ENCODE data around the gene HK1.

The HK1 gene

DNA sequence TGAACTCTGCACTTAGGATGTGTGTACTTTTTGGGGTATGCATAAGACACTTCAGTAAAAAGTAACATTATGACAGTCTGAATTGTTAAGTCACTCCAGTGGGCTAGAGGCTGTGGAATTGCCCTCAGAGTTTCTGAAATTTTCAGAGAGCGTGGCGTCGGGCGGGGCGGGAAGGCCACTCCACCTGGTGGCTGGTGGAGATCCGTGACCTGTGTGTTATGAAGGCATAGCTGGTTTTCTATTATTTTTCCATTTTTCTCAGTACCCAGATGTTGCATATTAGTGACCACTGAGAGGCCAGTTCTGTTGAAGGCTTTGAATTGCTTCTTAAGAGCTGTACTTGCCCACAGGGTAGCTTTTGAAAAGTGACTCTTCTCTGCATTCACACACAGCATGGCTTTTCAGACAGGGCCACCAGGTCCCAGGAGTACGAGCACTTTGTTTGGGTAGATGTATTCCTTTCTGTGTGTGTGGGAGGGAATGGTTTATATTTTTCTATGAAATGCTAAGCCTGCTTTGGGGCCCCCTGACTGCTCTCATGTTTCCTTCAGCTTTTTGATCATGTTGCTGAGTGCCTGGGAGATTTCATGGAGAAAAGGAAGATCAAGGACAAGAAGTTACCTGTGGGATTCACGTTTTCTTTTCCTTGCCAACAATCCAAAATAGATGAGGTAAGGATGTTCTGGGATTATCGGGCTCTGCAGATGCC lies 86.1 kb downstream of the HK1 start:
- no peaks in the 10 kb centered on the region for H3K27me3 Mint-ChIP-seq
- no peak overlapping the region for H3K4me3 Mint-ChIP-seq
- no peak for DNase-seq
- H3K27ac Mint-ChIP-seq, result no peak overlapping the region
- no peak for ATAC-seq (replicated peaks)
- peaks cover 0 to 6% of the 10 kb centered on the region in 2 donors for H3K4me1 Mint-ChIP-seq
- H3K9me3 Mint-ChIP-seq, result no peaks in the 10 kb centered on the region
- peaks cover 29 to 42% of the 10 kb centered on the region in 2 donors for H3K36me3 Mint-ChIP-seq

DNA sequence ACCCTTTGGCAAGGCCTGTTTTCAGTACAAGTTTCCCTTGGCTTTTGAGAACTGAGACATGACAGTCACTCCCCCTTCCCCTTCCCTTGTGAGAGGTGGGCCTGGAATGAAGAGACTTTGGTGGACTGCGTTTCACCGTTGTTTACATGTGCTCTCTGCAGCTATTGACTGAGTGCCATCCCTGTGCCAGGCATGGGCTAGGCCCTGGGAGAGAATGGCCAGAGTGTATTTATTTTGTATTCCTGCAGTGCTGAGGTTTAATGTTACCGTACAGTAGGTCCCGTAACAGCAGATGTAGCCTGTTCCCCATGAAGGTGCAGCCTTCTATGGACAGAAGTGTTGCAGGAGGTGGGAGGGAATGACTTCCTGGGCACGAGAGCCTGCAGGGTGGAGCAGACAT lies 88.4 kb downstream of the HK1 start:
- peaks cover 44 to 51% of the 10 kb centered on the region in 2 donors for H3K36me3 Mint-ChIP-seq
- no peaks in the 10 kb centered on the region for H3K4me1 Mint-ChIP-seq
- ATAC-seq (replicated peaks), result no peak
- no peak for DNase-seq
- H3K27ac Mint-ChIP-seq, result no peak overlapping the region
- H3K4me3 Mint-ChIP-seq, result no peak overlapping the region
- no peaks in the 10 kb centered on the region for H3K9me3 Mint-ChIP-seq
- no peaks in the 10 kb centered on the region for H3K27me3 Mint-ChIP-seq

DNA sequence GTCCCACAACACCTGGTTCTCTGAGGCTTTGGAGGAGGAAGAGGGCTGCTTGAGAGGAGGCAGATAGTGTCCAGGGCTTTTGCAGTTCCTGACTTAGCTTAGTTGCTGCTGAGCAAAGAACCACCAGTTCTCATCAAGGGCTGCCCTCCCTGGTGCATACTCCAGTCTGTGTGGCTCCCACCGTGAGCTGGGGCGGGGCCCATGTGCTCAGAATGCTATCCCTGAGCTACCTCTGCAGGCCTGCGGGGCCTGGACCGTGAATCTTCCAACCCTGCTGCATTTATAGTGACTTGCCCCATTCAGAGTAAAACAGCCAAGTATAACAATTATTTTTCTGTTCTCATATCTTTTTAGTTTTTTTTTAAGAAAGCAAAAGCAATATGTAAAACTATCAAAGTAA lies 89.2 kb downstream of the HK1 start:
- no peaks in the 10 kb centered on the region for H3K9me3 Mint-ChIP-seq
- no peak for ATAC-seq (replicated peaks)

DNA sequence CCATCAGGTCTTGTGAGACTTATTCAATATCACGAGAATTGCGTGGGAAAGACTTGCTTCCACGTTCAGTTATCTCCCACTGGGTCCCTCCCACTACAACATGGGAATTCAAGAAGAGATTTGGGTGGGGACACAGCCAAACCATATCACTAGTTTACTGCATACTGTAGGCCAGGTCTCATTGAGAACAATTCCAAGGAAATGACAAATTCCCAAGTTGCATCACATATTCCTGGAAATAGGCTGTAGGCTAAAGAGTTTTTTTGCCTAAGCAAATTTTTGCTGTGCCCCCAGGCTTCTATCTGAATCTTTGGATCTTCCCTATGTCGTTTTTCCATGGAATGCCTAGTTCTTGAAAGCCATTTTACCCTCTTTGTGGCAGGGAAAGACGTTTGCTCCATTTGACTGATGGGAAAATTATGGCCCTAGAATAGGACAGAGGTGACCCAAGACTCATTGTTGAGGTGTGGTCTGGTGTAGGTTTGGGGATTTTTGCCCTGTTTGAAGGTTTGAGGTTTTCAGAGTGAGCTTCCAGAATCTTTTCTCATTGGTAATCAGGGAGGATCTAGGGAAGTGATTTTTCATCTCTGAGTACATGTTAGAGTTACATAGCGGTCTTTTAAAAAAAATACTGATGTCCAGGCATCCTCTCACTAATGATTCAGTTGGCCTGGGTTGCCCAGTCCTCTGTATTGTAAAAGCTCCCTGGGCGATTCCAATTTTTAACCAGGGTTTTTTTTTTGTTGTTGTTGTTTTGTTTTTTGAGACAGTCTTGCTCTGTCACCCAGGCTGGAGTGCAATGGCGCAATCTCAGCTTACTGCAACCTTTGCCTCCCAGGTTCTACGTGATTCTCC lies 94.1 kb downstream of the HK1 start:
- no peak overlapping the region for H3K4me3 Mint-ChIP-seq
- H3K36me3 Mint-ChIP-seq, result peaks cover 46 to 65% of the 10 kb centered on the region in 2 donors
- H3K27ac Mint-ChIP-seq, result no peak overlapping the region
- no peaks in the 10 kb centered on the region for H3K27me3 Mint-ChIP-seq
- H3K9me3 Mint-ChIP-seq, result no peaks in the 10 kb centered on the region
- DNase-seq, result no peak
- H3K4me1 Mint-ChIP-seq, result no peaks in the 10 kb centered on the region
- ATAC-seq (replicated peaks), result no peak

More for the DNA sequence above, 89.2 kb downstream of the HK1 start:
- H3K36me3 Mint-ChIP-seq, result peaks cover 50 to 57% of the 10 kb centered on the region in 2 donors
- H3K27ac Mint-ChIP-seq, result no peak overlapping the region
- DNase-seq, result no peak
- H3K4me3 Mint-ChIP-seq, result no peak overlapping the region
- no peaks in the 10 kb centered on the region for H3K4me1 Mint-ChIP-seq
- no peaks in the 10 kb centered on the region for H3K27me3 Mint-ChIP-seq

DNA sequence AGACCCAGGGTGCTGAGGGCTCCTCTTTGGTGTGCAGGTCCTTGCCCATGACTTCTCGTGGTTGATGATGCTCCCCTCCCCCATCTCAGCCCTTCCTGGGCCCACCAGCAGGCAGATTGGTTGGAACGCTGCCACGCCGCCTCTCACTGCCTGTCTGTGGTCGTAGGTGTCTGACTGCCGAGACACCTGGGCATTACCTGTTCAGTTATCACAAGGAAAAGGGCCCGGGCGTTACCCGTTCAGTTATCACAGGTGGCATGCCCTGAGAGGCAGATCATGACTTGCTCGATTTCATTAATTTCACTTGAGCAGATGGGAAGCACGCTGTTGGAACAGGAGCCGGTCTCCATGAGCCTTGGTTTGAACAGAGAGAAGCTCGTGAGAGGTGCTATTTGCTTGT lies 95.9 kb downstream of the HK1 start:
- Mint-ChIP-seq H3K27me3 (no peaks in the 10 kb centered on the region), H3K27ac (no peak overlapping the region), H3K9me3 (no peaks in the 10 kb centered on the region), H3K36me3 (peaks cover 38 to 72% of the 10 kb centered on the region in 2 donors), H3K4me3 (no peak overlapping the region), H3K4me1 (peaks cover 5 to 13% of the 10 kb centered on the region in 2 donors)
- ATAC-seq (replicated peaks) (no peak), DNase-seq (no peak)

DNA sequence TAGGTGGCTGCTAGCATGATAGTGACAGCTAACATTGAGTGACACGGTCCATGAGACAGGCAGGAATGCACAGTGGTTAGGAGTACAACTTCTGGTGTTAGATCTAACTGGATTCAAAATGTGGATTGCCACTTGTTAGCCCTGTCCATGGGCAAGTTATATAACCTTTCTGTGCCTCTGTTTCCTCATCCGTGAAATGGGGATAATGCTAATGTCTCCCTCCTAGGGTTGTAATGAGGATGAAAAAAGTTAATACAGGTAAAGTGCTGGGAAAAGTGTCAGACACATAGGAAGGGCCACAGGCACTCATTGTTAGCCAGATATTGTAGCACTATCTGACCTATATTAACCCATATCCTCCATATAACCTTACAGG lies 96.6 kb downstream of the HK1 start:
- Mint-ChIP-seq H3K36me3 (peaks cover 35 to 69% of the 10 kb centered on the region in 2 donors), H3K4me1 (peaks cover 5 to 13% of the 10 kb centered on the region in 2 donors), H3K4me3 (no peak overlapping the region), H3K9me3 (no peaks in the 10 kb centered on the region), H3K27ac (no peak overlapping the region), H3K27me3 (no peaks in the 10 kb centered on the region)
- DNase-seq (no peak), ATAC-seq (replicated peaks) (no peak)

DNA sequence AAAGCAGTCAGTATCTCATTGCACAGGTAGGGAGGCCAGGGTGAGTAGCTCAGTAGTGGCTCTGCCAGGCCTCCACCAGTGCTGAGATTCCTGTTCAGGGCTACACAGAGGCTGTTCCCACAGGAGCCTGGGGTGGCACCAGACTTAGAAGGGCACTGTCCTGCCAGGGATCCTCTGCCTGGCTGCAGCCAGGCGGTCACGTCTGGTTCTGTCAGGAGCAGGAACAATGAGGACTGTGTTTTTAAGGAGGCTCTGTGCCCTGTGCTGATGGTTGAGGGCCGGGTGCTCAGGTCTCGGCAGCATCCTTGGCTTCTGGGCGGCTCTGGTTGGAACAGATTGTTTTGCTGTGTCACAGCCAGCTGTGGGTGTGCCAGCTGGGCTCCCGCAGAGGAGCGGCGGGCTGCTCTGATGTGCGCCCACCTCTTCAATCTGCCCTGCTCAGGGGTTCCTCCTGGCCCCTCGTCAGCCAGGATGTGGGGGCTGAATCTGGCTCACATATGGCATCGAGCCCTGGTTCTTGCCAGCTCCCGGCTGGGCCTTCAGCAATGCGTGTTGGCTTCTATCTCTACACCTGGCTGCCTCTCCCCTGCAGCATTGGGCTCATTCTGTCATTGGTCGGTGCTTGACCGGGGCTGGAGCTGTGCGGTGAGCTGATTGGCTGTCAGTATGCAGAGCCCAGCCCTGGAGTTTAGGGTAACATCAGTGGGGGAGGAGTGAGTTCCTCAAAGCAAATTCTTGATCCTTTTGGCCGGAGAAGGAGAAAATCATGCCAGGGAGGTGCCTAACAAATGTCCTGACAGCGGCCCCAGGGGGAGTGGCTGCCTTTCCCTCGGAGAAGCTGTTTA lies 97.2 kb downstream of the HK1 start:
- no peak for ATAC-seq (replicated peaks)
- Mint-ChIP-seq H3K4me1 (peaks cover 5 to 13% of the 10 kb centered on the region in 2 donors), H3K27me3 (no peaks in the 10 kb centered on the region), H3K36me3 (peaks cover 31 to 69% of the 10 kb centered on the region in 2 donors), H3K4me3 (no peak overlapping the region), H3K27ac (no peak overlapping the region), H3K9me3 (no peaks in the 10 kb centered on the region)
- no peak for DNase-seq

DNA sequence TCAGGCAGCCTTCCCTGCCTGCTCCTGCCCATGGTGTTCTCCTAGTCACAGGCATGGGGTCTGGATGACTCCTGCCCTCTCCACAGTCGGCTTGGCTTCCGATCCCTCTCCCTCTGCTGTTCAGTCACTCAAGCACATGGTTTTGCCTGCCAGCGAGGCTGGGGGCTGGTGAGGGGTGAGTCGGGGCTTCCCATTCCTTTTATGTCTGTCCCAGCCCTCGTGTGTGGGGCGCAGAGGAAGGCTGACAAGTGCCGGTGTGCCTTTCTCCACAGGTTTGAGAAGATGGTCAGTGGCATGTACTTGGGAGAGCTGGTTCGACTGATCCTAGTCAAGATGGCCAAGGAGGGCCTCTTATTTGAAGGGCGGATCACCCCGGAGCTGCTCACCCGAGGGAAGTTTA lies 98.4 kb downstream of the HK1 start:
- peaks cover 5 to 13% of the 10 kb centered on the region in 2 donors for H3K4me1 Mint-ChIP-seq
- no peak for ATAC-seq (replicated peaks)
- H3K4me3 Mint-ChIP-seq, result no peak overlapping the region

DNA sequence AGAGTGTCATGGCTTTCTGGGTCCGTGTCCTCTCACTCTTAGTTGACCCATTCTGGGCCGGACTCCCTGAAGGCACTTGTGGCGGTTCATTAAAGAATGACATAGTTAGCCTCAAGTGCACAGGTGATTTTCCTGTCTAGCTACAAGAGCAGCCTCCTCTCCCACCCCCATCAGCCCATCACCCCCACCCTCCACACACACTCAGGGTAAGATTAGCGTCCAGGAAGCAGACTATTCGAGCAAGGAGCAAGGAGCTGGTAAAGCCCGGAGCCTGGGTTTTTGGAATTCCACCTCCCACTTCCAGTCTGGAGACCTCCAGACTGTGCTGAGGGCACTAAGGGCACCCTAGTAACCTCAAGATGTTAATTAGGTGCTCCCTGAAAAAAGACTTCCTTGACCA lies 98.9 kb downstream of the HK1 start:
- H3K4me1 Mint-ChIP-seq, result peaks cover 5 to 13% of the 10 kb centered on the region in 2 donors
- H3K36me3 Mint-ChIP-seq, result peaks cover 26 to 61% of the 10 kb centered on the region in 2 donors
- DNase-seq (no peak), ATAC-seq (replicated peaks) (no peak)
- no peak overlapping the region for H3K27ac Mint-ChIP-seq
- no peaks in the 10 kb centered on the region for H3K9me3 Mint-ChIP-seq
- H3K27me3 Mint-ChIP-seq, result no peaks in the 10 kb centered on the region
- no peak overlapping the region for H3K4me3 Mint-ChIP-seq

More for the DNA sequence above, 98.4 kb downstream of the HK1 start:
- Mint-ChIP-seq H3K27me3 (no peaks in the 10 kb centered on the region), H3K9me3 (no peaks in the 10 kb centered on the region), H3K27ac (no peak overlapping the region), H3K36me3 (peaks cover 26 to 61% of the 10 kb centered on the region in 2 donors)
- no peak for DNase-seq

DNA sequence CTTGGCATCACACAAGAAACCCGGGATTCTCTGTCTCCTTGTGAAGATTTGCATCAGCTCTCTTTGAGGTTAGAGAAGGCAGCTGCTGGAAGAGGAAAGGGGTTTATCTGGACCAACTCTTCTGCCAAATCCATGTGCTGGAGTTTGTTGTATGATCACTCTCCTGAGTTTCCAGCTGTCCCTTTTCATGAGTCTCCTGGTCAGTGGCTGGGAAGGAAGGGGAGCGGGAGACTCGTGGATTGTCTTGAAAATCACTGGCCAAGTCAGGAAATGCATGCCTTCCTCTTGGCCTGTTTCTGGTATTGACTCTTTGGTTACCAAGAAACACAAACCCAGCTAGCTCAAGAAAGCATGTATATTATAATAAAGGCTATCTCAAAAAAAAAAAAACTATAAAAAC lies 99.6 kb downstream of the HK1 start:
- Mint-ChIP-seq H3K27me3 (no peaks in the 10 kb centered on the region), H3K27ac (peak overlapping the region; percentile 53), H3K9me3 (no peaks in the 10 kb centered on the region), H3K4me1 (peaks cover 5 to 13% of the 10 kb centered on the region in 2 donors), H3K36me3 (peaks cover 28 to 65% of the 10 kb centered on the region in 2 donors), H3K4me3 (no peak overlapping the region)
- ATAC-seq (replicated peaks) (no peak), DNase-seq (no peak)

DNA sequence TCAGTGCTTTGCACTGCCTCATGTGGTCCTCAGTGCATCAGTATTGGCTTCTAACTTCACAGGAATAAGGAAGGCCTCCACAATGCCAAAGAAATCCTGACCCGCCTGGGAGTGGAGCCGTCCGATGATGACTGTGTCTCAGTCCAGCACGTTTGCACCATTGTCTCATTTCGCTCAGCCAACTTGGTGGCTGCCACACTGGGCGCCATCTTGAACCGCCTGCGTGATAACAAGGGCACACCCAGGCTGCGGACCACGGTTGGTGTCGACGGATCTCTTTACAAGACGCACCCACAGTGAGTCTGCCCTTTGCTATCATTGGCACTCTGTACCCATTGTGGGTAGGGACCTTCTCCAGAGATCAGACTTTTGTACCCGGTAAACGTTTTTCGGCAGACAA lies 101.5 kb downstream of the HK1 start:
- H3K4me3 Mint-ChIP-seq, result no peak overlapping the region
- ATAC-seq (replicated peaks), result no peak
- H3K27me3 Mint-ChIP-seq, result no peaks in the 10 kb centered on the region
- no peaks in the 10 kb centered on the region for H3K9me3 Mint-ChIP-seq
- peaks cover 30 to 71% of the 10 kb centered on the region in 2 donors for H3K36me3 Mint-ChIP-seq
- no peak overlapping the region for H3K27ac Mint-ChIP-seq
- no peak for DNase-seq
- H3K4me1 Mint-ChIP-seq, result peaks cover 5 to 13% of the 10 kb centered on the region in 2 donors

DNA sequence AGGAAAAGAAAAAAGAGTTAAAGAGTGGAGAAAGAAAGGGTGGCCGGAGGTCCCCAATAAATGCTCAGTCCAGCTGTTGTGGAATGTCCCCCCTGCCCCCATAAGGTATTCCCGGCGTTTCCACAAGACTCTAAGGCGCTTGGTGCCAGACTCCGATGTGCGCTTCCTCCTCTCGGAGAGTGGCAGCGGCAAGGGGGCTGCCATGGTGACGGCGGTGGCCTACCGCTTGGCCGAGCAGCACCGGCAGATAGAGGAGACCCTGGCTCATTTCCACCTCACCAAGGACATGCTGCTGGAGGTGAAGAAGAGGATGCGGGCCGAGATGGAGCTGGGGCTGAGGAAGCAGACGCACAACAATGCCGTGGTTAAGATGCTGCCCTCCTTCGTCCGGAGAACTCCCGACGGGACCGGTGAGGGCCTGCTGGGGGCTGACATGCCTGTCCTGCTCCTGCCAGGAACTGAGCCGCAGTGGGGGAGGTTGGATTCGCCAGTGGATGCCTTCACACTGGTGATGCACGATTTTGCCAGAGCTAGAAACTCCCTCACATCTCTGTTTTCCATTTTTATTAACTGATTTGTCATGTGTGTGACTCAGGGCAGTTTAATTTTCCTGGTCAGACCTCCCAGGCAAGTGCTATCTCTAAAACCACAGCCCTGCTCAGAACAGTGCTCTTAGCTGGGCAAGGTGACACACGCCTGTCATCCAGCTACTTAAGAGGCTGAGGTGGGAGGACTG lies 104.3 kb downstream of the HK1 start:
- no peak overlapping the region for H3K4me3 Mint-ChIP-seq
- H3K9me3 Mint-ChIP-seq, result no peaks in the 10 kb centered on the region
- no peaks in the 10 kb centered on the region for H3K27me3 Mint-ChIP-seq
- DNase-seq (no peak), ATAC-seq (replicated peaks) (no peak)
- no peak overlapping the region for H3K27ac Mint-ChIP-seq
- H3K4me1 Mint-ChIP-seq, result peaks cover 5 to 13% of the 10 kb centered on the region in 2 donors
- peaks cover 43 to 75% of the 10 kb centered on the region in 2 donors for H3K36me3 Mint-ChIP-seq

DNA sequence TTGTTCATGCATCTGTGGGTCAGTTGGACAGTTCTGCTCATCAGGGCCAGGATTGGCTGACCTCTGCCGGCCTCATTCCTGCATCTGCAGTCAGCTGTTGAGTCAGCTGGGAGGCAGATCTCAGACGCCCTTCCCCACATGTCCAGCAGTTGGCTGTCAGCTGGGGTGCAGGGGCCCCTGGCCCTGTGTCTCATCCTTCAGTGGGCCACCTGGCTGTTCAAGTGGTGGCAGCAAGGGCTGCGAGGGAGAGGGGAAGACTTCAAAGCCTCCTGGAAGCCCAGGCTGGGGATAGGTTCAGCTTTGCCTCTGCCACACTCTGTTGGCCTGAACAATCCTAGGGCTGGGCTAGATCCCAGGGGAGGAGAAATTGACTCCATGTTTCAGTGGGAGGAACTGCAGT lies 105.3 kb downstream of the HK1 start:
- Mint-ChIP-seq H3K36me3 (peaks cover 51 to 77% of the 10 kb centered on the region in 2 donors), H3K4me3 (no peak overlapping the region), H3K27me3 (no peaks in the 10 kb centered on the region), H3K4me1 (peaks cover 0 to 3% of the 10 kb centered on the region in 2 donors), H3K9me3 (no peaks in the 10 kb centered on the region), H3K27ac (no peak overlapping the region)
- ATAC-seq (replicated peaks), result no peak
- DNase-seq, result no peak

DNA sequence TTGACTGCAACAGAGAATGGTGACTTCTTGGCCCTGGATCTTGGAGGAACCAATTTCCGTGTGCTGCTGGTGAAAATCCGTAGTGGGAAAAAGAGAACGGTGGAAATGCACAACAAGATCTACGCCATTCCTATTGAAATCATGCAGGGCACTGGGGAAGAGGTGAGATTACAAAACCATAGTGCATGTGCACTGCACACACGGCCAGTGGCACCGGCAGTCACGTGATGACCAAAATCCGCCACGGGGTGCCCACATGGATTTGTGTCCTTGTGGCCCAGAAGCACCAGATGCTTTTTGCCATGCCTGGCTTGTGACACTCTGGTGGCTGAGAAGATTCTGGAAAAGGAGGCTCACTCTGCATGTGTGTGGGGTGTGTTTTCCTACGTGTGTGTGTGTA lies 106.0 kb downstream of the HK1 start:
- no peaks in the 10 kb centered on the region for H3K9me3 Mint-ChIP-seq
- ATAC-seq (replicated peaks) (no peak), DNase-seq (no peak)
- H3K36me3 Mint-ChIP-seq, result peaks cover 54 to 80% of the 10 kb centered on the region in 2 donors
- H3K27me3 Mint-ChIP-seq, result no peaks in the 10 kb centered on the region
- peaks cover 0 to 4% of the 10 kb centered on the region in 2 donors for H3K4me1 Mint-ChIP-seq
- H3K27ac Mint-ChIP-seq, result no peak overlapping the region
- H3K4me3 Mint-ChIP-seq, result no peak overlapping the region
